NOMO-1 treated with dmso at 0.1 percent for 144 hours (cell line): ENCODE data around the gene MCTP1.

ENCODE experiments used
- DNase-seq: peaks from one replicate; lab custom pipeline; 2025; ENCODE audit not compliant: unreplicated experiment; lab: John Stamatoyannopoulos, UW

The MCTP1 gene

DNA sequence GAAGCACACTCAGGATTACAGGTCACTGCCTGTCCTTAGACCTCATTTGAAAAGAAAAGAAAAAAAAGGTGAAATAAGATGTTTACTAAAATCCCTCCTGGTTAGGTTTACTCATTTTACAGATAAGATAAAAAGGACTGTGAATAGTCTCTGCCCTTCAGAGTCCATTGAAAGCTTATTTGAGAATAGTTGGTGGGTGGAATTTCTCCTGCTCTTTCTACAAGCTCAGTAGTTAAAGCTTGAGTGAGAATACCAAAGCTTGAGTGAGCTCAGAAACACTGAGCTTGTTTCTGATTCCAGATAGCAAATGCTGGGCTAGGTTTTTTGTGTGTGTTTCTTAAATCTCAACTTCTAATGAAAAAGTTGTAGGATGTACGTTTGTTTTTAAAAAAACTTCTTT lies 559.8 kb downstream of the MCTP1 start:
- no peak for DNase-seq

DNA sequence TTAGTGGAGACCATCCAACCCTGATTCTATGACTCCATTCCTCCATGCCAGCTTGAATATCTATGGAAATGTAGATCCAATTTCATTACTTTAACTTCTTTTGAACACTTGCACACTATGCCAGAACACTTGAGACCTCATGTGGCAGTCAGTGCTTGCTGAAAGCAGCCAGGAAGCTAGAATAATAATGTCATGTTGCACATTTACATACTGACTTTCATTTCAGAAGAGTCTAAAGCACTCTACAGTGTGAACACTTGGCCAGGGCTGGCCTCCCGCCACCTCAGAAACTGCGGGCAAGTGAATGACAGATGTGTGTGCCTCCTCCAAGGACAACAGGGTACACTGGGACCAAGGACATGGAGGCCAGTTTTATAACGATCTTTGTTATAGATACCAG lies 569.1 kb downstream of the MCTP1 start:
- DNase-seq: no peak

- DNase-seq: no peak
These were observed 573.1 kb downstream of the MCTP1 start for GRCh38 chr5:94711785-94712184.

GRCh38 chr5:94709277-94709676 lies 575.6 kb downstream of the MCTP1 start:
- DNase-seq: no peak

GRCh38 chr5:94707359-94707758 lies 577.5 kb downstream of the MCTP1 start:
- DNase-seq: no peak

- DNase-seq: no peak
These were observed 579.5 kb downstream of the MCTP1 start for GRCh38 chr5:94705427-94705826.

GRCh38 chr5:94702729-94703128 lies 582.2 kb downstream of the MCTP1 start:
- no peak for DNase-seq

- no peak for DNase-seq
These were observed 584.3 kb downstream of the MCTP1 start for GRCh38 chr5:94700592-94700991.

DNA sequence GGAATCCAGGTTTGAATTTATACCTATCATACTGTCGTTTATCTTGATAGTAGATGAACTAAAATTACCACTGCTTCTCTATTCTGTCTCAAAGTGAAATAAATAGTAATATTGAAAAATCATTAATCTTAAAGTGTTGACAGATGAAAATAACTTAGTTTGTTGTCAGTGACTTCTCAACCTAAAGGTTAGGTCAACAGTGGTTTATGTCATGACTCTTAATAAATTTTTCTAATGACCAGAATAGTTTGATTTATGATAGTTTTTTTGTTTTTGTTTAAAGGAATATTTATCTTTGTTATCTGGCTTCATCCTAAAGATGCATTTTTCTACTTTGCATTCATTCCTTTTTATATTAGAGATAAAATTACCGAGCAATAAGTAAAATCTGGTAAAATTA lies 585.3 kb downstream of the MCTP1 start:
- DNase-seq: no peak

DNA sequence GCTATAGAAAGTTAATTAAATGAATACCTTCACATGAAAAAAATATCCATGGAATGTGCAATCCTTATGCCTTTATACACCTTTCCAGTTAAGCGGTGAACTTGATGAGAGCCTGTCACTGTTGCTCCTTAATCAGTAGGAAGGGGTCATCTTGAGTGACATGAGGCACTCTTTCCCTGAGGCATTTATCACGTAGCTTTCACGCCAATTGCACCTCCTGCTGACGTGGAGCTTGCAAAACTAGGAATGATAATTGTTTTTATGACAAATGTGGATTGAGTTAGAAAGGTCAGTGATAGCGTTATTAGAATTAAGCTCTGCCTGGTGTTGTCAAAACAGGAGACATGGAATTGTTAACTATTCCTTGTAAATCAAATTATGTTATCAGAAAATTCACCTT lies 586.7 kb downstream of the MCTP1 start:
- no peak for DNase-seq

DNA sequence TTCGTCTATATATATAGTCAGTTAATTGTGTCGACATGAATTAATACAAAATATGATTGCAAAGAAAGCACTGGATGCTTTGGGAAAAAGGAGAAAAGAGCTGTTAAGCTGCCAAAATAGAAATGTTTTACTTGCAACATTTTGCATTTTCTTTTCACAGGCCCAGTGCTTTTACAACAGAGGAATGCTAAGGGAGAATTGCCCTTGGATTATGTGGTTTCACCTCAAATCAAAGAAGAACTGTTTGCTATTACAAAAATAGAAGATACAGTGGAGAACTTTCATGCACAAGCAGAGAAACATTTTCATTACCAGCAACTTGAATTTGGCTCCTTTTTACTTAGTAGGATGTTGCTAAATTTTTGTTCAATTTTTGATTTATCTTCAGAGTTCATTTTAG lies 590.2 kb downstream of the MCTP1 start:
- DNase-seq: no peak

DNA sequence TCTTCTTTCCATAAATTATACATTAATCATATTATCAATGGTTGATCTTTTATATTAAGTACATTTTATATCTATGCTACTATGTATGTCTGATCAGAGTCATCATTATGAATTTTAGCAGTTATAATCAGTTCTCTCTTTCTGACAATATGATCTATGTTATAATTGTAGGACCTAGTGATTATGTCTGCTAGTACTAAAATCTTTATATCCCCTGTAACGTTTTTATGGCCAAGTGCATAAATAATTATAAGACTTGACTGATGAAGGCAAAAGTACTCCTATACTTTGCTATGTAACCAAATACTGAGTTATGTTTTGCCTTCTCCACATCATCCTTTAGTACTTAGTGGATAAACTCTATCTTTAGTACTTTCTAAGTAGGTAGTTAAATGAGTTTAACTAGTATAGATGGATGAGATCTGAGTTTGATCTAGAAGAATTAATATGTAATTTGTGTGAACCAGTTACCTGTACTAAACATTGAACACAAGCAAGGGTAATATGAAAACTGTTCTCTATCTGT lies 591.0 kb downstream of the MCTP1 start:
- no peak for DNase-seq

DNA sequence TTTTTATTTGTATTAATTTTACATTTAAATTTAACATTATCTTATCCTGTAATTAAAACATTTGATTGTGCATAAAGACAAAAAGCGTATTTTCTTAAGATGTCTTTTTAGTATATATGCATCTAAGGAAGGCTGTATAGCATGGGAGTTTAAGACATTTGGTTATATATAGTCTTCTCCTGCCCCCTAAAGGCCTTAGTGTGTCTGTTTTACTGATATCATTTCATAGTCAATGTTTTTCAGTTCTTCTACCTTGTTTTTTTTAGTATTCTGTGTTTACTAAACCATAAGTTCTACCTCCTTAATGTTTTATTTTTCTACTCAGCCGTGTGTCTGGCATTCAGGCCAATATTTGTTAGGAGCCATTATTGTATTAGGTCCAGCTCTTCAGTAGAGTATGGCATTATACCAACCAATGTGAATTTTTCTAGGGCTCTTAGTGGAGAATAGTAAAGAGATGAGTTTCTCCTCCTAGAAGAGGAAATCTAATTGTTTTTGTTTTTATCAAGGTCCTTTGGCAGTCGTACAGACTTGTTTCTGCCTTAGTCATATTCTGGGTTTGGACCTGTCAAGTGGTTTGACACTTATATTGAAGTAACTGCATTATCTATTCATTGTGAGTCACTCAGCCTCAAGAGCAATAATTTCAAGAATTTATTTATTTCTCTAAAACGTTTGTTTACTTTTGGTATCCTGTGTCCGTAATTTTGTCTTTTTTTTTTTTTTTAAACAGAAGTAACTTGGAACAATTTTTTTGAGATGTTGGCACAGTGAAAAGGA lies 591.7 kb downstream of the MCTP1 start:
- DNase-seq: no peak

DNA sequence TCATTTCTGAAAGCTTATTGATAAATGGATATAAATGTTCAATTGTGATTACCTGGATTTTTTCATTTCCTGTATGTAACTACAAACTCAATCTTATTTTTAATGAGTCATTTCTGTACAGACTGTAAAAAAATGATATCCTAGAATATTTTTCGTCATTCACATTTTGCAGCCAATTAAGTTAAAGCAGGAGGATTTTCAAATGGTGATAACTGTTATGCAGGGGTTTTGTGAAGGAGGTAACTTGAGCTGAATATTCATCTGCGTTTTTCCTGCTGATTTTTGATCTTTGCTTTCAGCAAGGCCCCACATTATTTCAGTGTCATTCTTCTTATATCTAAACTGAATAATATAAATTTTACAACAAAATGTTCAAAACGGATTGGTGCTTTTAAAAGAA lies 592.3 kb downstream of the MCTP1 start:
- no peak for DNase-seq

- DNase-seq: no peak
These were observed 592.9 kb downstream of the MCTP1 start for GRCh38 chr5:94691949-94692348.

DNA sequence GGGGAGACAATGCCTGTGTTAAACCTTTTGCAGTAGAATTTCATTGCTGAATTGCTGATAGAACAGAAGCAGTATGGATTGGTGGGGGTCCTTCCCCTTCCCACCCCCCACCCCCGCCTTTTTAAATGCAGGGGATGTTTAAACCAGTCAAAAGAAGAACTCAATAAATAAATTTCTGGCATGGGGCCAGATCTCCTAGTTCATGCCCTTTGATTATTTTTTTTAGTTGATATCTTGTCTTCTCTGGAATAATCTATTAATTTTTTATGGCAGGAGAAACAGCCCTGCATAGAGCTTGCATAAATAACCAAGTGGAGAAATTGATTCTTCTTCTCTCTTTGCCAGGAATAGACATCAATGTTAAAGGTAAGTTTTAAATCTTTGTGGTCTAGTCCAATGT lies 593.6 kb downstream of the MCTP1 start:
- DNase-seq: no peak

DNA sequence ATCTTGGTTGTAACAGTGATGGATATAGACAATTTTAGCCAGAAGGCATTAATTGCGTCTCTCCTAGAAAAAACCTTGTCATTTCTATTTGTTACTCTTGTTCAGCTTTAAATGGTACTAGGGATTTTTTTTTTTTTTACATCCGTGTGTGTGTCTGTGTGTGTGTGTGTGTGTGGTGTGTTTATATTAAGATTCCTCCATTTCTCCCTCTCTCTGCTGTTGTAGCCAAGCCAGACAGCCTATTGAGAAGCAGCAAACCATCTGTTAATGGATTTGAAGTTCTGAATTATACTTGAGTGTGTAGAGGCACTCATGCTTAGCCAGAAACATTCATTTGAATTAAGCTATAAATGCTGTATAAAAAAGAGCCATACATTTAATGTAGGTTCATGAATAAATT lies 594.1 kb downstream of the MCTP1 start:
- DNase-seq: no peak

- DNase-seq: no peak
These were observed 595.0 kb downstream of the MCTP1 start for GRCh38 chr5:94689908-94690307.

DNA sequence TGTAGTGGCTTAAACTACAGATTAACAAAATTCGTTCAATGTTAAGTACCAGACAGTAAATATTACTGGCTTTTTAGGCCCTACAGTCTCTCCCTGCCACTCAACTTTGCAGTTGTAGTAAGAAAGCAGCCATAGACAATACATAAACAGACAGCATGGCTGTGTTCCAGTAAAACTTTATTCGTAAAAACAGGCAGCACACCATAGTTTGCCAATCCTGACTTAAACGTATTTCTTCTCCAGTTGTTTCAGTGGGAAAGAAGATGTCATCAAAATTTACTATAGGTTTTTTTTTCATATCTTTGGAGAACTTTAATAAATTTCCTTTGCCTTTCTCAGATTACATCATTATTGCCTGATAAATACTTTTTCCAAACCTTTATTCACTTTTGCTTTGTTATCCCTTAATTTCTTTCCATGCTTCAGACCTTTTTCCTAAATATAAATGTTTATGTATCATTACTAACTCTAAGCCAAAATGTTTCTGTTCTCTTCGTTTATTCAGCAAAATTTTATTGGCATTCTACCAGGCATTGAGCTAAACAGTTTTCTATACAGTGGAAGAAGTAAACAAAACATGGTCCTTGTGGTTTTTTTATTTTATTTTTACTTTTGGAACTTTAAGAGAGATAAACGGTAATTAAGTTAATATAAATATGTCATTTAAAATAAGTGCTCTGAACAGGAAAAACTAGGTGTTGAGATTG lies 601.9 kb downstream of the MCTP1 start:
- no peak for DNase-seq

DNA sequence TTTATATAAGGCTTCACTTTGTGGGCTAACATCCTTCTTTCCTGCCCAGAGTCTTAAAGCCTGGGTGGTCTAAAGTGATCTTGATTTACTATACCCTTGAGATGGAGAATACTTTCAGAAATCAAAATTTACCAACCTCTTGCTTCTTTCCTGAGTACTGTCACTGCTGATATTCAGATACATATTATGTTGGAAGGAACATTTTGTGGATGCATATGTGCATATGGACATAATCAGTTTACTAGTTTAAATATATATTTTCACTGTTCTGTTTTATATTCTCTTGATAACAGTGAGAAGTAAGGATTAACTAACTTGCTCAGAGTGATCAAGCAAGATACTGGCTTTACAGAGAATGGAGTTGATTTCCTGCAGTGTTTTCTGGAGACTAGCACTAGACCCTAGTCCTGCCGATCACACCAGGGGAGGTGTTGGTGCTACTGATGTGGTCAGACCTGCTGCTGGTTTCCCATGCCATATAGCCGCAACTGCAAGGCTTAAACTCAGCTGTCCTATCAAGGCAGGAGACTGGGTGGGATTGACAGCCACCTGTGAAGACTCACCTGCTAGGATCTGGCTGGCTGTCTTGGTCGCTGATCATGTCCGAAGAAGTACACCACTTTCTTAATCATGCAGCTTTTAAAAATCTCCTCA lies 608.8 kb downstream of the MCTP1 start:
- DNase-seq: no peak

- no peak for DNase-seq
These were observed 610.2 kb downstream of the MCTP1 start for GRCh38 chr5:94674490-94675382.
